ENCODE results near the gene TRNT1.
A peak's percentile ranks its signal among the peaks of the same experiment; 100 is the strongest.

TRNT1 gene

DNA sequence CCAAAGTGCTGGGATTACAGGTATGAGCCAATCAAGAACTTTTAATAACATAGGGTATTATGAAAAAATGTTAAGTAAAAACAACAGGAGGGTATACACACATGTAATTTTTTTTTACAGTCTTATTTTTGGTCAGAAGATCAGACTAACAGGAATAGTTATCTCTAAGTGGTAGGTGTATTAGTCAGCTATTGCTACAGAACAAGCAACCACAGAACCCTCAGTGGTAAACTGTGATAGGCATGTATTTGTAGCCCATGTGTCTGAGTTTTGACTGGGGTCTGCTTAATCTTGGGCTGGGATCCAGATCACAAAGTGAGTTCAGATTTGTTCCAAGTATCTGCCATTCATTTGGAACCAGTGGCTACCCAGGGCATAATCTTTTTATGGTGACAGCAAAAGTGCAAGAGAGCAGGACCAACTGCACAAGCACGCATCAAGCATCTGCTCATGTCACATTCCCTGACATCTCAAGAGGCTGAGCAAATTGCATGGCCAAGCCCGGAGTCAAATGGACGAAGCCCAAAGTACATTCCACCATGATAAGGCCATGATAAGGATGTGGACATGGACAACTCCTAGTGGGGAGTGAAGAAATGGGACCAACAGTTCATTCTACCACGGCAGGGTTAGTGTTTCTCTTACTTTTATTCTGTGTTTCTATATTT lies 13.6 kb upstream of the TRNT1 start:
- DNase-seq: no peak

DNA sequence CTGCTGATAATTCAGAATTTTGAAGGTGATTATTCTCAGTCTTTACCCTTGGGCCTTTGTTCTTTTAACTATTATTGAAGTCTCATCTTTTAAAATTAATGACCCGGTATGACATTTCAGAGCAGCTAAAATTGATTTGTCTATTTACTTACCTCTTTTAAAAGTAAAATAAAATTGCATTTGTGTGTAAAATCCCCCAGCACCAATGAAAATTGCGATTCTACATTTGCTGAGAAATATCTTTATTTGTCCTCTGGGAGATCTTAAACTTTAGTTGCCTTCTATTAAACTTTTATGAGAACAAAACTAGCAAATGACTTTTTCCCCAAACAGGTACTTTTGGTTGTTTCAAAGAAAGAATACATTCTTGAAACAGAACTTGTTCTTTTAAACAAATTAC lies 9.1 kb upstream of the TRNT1 start:
- no peak for DNase-seq

DNA sequence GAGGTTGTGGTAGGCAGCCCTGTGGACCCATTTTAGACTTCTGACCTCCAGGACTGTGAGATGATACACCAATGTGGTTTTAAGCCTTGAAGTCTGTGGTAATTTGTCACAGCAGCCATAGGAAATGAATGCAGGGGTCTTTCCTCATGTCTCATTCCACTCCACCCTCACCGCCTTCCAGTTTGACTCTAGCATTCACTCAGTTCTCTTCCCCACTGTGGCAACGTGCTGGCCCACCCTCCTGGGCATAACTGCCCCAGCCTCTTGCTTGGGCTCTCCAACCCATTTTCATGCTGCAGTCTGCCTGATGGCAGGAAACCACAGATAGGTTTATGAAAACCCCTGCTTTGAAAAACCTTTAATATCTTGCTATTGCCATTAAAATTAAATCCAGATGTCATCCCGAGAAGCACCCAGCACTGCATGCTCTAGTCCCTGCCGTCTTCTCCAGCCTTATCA lies 7.3 kb upstream of the TRNT1 start:
- no peak for DNase-seq

DNA sequence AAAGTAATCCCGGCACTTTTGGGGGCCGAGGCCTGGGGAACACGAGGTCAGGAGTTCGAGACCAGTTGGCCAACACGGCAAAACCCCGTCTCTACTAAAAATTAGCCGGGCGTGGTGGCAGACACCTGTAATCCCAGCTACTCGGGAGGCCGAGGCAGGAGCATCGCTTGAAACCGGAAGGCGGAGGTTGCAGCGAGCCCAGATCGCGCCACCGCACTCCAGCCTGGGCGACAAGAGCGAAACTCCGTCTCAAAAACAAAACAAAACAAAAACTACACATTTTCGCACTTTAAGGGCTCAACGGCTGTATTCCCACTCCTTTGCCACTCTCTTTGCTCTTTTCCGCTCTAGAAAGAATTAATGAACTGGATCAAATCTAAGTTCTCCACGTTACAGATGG lies 763 bp upstream of the TRNT1 start:
- DNase-seq: no peak

DNA sequence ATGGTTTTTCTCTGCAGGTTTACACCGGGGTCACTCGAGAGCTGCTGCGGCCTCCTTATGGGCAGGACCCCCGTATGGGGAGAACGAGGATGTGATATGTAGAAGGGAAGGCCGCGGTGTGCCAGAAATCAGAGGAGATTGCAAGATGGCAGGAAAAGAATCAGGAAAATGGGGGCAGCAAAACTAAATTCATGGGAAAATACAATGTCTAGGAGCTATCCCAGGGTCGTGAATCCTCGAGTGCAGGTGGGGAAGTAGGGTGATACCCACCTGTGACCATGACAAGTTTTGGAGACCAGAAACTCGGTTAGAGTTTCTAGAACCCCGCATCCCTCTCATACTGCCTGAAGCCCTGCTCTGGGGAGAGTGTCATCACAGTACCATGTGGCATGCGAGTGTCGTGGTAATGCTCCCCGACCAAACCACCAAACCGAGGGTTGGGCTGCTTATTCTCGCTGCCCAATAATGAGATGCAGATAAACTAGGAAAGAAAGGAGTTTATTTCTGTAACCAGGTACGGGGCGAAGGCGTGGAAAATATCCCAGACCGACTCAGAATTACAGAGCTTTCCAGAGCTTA lies 781 bp downstream of the TRNT1 start:
- peak in 1 of 2 experiments; percentile 30 for DNase-seq

DNA sequence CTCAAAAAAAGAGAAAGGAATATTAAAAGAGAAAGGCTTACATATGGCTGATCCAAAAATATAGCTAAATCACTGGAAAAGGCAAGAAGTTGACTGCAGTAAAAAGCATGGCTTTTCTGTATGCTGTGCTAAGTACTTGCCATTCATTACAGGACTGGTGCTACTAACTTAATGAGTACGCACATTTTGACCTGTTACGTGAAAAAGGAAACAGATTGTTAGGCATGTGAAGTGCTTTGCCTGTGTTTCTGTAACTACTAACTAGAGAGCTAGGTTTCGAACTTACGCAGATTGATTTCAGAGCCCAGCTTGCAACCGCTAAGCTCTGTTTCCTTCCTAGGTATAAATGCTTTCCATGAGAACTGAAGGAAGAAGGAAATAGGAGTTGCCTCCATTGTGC lies 2.8 kb downstream of the TRNT1 start:
- DNase-seq: no peak

DNA sequence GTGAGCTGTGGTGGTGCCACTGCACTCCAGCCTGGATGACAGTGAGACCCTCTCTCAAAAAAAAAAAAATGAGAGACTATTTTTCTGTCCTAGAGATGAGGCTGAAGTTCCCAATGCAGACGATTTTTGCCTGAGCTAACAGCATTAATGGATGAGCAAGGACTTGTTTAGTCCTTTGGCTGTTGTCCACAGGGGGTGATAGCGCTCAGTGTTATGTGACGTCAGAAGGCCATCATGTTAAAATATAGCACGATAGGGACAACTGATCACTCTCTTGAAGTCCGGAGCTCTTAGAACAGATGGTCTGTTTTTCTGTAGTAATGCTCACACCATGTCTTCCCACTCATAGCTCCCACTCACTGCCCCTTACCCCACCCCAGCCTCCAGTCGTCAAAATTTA lies 6.8 kb downstream of the TRNT1 start:
- DNase-seq: no peak

DNA sequence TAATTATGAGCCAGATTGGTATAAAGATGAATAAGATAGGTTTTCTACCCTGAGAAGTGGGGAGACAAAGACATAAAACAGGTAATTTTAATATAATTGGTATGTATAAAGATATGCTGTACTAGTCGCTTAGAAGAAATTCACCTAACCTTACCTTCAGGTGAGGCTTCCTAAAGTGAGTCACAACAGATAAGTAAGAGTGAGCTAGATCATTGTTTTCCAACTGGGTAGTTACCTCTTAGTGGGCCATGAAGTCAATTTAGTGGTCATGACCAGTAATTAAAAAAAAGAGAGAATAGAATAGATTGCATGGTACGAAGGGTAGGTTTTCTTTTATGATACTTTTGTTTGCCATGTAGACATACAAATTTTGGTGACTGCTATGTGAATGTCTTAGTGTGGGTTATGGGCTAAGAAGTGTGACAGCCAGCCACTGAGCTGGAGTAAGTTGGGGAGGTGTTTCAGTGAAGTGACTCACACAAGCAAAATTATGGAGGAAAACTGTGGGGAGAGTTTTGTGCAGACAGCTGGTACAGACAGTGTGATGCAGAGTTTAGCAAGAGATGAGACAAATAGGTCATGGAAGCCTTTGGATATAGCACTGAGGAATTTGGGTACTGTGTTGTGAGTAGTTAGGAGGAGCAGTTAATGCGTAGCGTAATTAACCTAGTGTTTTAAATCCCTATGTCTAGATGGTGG lies 8.2 kb downstream of the TRNT1 start:
- no peak for DNase-seq

DNA sequence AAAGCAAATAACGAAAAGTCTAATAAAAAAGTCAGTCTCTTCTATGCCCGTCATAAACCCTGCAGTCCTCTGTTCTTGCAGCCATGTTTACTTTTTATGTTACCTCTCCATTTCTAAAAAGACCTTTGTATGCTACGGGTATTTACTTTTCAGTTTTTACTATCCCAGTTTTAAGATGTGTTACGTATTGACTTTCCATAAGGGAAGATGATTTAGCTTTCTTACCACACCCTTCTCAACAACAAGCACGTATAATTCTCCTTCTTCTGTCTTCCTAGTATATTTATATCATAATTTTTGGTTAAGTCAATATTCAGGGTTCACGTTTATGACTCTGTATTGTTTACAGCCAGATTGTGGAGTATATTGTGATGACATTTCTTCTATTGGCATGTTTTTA lies 10.8 kb downstream of the TRNT1 start:
- DNase-seq: no peak

DNA sequence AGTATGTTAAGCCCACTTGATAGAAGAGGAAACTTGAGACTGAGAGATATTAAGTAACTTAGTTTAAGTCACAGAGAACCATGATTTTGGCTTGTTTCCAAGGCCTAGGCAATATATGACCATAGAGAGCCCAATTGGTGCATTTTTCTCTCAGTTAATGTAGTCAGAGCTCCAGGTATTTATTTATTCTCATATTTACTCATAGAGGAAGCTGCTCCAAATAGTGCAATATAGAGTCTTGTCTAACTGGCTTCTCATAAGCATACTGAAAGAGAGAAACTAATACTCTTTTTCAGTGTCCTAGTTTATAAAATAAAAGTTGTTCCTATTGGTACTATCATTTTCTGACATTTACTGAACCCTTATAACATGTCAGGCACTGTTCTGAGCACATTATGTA lies 15.2 kb downstream of the TRNT1 start:
- no peak for DNase-seq

DNA sequence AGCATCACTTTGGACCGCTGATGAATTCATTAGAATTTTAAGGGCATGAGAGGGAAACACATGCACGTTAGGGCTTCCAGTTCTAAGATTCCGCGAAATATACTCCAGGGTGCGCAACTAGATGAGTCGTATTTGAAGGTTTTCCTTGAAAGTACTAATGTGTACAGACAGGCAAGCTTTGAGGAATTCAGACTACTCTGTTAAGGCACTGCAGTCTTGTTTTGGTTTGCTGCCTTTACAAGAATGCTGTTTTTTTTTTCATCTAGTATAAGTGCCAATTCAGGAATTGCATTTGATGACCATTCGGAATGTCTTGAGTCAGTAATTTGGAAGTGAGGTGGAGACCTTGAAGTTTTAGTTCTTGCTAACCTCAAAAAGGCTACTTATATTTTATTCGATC lies 19.1 kb downstream of the TRNT1 start:
- no peak for DNase-seq

DNA sequence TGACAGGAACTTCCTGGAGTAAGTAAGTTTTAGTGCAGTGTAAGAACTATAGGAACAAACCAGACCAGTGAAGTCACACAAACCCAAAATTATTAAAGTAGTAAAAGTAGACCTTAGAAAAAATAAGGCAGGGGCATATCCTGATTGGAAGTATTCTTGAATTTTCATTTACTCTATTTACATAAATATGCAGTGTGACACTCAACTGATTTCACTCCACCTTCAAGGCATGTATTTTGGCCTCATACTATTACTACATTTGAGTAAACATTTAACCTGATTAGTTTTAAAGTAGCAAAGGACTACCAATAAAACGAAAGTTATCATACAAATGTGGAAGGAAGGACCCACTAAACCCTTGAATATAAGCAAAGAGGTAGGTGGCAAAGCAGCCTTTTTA lies 22.8 kb downstream of the TRNT1 start:
- no peak for DNase-seq

DNA sequence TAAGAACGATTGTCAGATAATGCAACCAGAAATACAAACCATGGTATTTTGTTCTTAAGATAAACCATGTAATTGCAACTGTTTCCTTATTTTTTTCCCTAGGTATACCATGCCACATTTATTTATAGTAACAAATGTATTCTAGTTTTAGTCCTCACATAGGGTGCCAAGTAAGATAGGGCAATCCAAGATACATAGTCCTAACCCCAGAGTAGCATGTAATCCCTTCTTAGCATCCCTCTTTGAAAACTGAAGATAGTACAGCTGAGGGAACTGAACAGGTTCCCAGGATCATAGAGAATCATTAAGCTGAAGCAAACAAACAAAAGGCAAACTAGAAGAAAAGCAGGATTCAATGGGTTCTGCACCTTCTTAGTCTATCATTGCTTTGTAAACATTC lies 24.8 kb downstream of the TRNT1 start:
- DNase-seq: no peak

DNA sequence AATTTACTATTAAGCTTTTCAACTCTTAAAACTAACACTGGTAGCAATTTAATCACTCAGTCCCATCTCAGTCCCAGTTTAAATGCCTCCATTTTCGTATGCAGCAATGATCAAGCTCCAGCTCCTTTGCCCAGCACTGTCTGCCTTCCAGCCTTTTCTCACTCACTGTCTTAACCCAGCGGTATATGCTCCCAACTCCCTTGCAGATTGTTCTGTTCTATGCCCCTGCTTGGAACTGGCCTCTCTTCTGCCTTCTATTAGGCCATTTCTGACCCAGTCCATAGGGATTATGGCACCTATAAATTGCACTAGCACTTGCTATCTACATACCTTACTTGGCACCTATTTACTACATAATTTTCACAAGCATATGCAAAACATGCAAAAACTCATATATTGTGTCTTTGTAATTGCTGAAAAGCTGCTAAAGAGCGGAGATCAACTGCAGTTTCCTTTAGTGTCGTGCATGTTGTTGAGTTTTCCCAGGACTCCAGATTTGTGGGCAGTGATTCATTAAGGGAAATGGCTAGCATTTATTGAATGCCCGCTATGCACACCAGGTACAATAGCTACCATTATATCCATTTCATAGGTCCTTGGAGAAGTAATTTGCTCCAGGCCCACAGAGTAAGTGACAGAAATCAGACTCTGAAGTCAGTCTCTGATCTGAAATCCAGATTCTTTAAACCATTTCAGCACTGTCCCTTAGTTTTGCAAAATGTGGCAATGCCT lies 28.3 kb downstream of the TRNT1 start:
- DNase-seq: no peak

DNA sequence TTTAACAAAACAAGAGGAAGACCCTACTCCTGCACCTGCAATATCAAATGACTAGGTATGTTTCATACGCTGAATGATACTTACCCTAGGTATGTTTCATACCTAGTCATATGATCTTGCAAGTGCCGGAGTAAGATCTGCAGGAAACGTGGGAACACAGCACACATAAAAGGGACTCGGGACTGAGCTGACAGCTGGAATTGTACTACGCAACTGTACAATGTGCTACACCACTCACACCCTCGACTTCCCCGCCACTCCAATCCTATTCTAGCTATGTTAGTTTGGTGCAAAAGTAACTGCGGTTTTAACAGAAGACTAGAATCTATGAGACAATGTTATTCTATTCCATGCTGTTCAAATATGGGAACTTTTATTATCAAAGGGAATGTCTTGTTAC lies 30.7 kb downstream of the TRNT1 start:
- DNase-seq: no peak

DNA sequence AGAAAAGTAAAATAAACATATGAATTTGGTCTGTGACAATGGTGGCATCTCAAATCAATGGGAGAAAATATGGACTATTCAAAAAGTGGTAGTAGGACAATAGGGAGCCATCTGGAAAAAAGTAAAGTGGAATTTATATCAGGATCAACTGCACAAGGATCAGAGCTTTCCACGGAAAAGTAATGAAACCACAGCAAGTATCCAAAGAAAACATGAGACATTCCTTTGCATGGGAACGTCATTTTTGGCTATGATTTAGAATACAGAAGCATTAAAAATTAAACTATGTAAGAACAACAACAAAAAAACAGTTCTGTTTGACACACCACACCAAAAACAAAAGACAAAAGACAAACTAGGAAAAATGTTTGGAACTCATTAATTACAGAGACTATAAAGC lies 34.1 kb downstream of the TRNT1 start:
- DNase-seq: no peak

DNA sequence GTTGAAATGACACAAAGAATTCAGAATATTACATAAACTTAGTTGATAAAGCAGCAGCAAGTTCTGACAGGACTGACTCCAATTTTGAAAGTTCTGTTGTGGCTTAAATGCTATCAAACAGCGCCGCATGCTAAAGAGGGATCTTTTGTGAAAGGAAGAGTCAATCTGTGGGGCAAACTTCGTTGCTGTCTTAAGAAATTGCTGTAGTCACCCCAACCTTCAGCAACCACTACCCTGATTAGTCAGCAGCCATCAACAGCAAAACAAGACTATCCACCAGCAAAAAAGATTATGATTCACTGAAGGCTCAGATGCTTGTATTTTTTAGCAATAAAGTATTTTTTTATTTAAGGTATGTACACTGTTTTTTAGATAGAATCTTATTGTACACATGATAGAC lies 38.5 kb downstream of the TRNT1 start:
- DNase-seq: no peak

DNA sequence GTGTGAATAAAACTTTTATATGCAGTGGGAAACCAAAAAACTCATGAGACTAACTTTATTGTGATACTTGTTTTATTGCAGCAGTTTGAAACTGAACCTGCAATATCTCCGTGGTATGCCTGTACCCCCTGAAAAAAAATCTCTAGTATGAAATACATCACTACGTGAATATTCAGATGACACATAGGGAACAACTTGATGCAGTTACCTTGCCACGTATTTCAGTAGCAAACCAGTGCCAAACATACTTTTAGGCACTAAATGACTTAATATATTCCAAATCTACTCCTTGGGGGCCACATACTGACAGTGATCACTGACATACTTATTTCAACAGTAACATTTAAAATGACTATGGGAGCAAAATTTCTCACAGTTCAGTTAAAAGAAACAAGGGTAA lies 38.9 kb downstream of the TRNT1 start:
- no peak for DNase-seq

DNA sequence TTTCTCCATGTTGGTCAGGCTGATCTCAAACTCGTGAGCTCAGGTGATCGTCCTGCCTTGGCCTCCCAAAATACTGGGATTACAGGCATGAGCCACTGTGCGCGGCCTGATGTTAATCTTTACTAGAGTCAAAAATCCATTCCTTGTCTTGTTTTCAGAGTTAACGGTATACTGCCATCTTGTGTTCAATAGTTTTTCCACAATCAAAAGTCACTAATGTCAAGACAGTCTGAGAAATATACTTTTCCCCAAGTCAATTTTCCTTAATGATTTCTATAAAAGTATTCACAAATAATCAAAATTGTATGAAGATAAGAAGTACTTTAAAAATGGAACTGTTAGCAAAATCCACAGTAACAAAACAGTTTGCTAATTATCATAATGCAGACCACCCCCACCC lies 44.3 kb downstream of the TRNT1 start:
- peak; percentile 66 to 82 for DNase-seq

DNA sequence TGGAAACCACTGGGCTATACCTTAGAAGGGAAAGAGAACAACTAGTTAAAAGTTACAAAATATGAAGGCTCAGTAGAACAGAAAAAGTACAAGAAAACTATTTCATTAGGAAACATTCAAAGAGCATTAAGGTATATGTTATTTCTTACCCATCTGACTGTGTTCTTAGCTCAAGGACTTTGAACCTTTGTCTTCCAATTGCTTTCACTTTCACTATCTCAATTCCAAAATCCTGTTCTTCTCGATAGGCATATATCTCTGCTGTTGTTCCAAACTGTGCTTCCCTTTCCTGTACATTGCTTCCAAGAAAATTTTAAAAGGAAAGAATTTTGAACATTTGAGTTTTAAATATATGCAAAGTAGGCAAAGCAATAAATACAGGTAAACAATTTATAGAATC lies 45.9 kb downstream of the TRNT1 start:
- peak; percentile 8 to 16 for DNase-seq

DNA sequence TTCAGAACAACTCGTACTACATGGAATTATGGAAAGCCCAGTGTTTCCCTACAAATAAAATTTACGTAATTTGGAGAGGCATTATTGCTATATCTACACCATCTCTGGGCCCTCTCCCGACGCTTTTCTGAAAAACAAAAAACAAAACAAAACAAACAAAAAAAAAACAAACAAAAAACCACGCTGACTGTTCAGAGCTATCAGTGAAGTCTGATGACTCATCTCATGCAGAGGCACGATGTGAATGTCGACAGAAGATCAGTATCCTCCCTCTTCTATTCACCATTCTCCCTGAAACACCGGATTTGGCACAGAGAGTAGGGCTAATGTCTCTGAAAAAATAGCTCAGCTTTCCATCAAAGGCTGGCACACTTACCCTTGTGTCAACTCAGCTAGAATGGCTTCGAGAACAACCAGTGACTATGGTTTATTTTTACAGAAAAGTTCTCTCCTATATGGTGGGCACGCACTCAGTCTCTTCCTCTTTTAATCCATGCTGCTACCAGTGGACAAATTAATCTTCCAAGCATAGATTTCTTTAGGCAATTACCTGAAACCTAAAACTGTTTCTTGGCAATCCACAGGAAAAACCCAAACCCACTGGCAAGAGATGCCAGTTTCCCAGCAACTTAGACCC lies 51.2 kb downstream of the TRNT1 start:
- peak; percentile 28 to 50 for DNase-seq

DNA sequence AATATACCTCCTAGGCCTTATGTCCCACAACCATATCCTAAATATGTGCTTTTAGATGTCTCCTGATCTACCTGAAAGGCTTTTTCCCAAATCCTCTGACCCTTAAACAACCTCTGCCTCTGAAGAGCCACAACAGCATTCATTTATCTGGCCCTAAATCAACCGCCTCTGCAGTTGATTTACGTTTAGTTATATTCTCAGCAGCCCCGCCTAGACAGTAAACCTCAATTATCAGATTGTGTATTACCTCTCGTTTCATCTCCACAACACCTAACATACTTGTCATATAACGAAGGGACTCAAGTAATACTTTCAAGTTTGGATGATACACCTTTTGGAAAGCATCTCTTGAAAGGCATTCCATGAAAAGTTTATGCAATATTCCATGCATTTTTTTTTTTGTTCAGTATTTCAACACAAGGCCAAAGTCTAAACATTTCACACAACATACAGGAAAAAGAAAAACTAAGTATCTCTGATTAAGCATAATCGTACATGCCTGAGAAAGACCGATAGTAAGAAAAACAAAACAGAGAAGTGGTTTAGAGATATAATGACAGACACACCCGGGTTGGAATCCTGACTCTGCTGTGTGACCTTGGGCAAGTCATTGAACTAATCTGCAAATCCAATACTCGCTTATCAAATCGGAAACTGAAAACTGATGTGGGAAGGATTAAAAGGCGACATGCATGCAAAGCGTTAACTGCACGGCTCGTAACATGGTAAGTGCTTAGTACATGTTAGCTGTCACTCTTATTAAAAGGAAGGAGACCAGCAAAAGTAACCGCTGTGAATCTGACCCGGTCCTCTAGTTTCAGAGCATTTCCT lies 52.0 kb downstream of the TRNT1 start:
- no peak for DNase-seq

Data from Kasumi-1 (cell line).